K562 (cell line): ENCODE results near the gene CA5B. TPM values are rescaled to one million over a fixed set of nuclear protein-coding genes. Genes with fewer than 3 reads are reported as not detected.

Experiments used
- ATAC-seq: fragments of 200-7000 bp; cut with Tn5 transposase; 3 replicates; pipeline ENCODE4 v1.9.1; 2020; ENCODE audit warnings: moderate library complexity
- BruUV-seq: library from RNA; stranded (reverse); fragments of 400-500 nt; replicated peaks from 2 replicates; lab custom pipeline; 2021; lab: Mats Ljungman, UMichigan
- CTCF ChIA-PET: fragments of 300-600 bp; formaldehyde crosslinking; extraction: SDS; loops from one replicate; lab custom pipeline; 2021; ENCODE audit warnings: low intra/inter-chr PET ratio; lab: Yijun Ruan, JAX
- POLR2A ChIA-PET: fragments of 300-600, 350-650 bp; sonication (Branson Sonifier 250); formaldehyde crosslinking; extraction: SDS; loops from one replicate; lab custom pipeline; 2021; ENCODE audit warnings: antibody characterized with exemption, inconsistent platforms; lab: Yijun Ruan, JAX
- DNase-seq, 4 experiments: peaks; one replicate each; pipeline versions ENCODE4 v3.0.0 to v3.0.0-alpha.2; 2011 to 2018; ENCODE audit warnings: low spot score in 3 of 4, mixed read lengths in 3 of 4; ENCODE audit errors: extremely low read depth in 1 of 4
- FAIRE-seq: peaks from 2 replicates; lab custom pipeline; 2011; peaks lifted over from hg19 to GRCh38; lab: Jason Lieb, UNC
- H2AFZ ChIP-seq: 2 replicates; pipeline ENCODE4 v1.6.0; 2011; ENCODE audit warnings: low read depth, low read length, control low read depth, inconsistent platforms
- H3K27ac ChIP-seq: fragments of 200-600 bp; 3 replicates; pipeline ENCODE4 v1.8.0; 2011; ENCODE audit warnings: low read depth, mild to moderate bottlenecking, control low read depth, inconsistent platforms, low read length, moderate library complexity, mixed read lengths; ENCODE audit errors: extremely low read depth
- H3K27me3 ChIP-seq, 2 experiments: fragments of 300-600 bp in 1 of 2; 2 replicates in 1 of 2; 3 replicates in 1 of 2; pipeline versions ENCODE4 v1.6.0 to v1.8.0; 2011; ENCODE audit warnings: inconsistent platforms in 2 of 2, low read length in 2 of 2, mild to moderate bottlenecking in 1 of 2, mixed read lengths in 1 of 2, moderate library complexity in 1 of 2; ENCODE audit not compliant: control insufficient read depth in 2 of 2, insufficient read depth in 2 of 2
- H3K36me3 ChIP-seq: fragments of 300-600 bp; 3 replicates; pipeline ENCODE4 v1.8.0; 2011; ENCODE audit warnings: mild to moderate bottlenecking, low read length, inconsistent platforms; ENCODE audit not compliant: control insufficient read depth, insufficient read depth
- H3K4me1 ChIP-seq, 2 experiments: fragments of 200-600 bp in 1 of 2; replicated peaks in 1 of 2; 2 replicates in 1 of 2; 3 replicates in 1 of 2; pipeline versions ENCODE4 v1.5.1 to v1.8.0; 2011; ENCODE audit warnings: inconsistent platforms in 2 of 2, low read length in 2 of 2, mild to moderate bottlenecking in 1 of 2, mixed read lengths in 1 of 2, moderate library complexity in 1 of 2; ENCODE audit not compliant: control insufficient read depth in 2 of 2, insufficient read depth in 2 of 2
- H3K4me2 ChIP-seq: 2 replicates; pipeline ENCODE4 v1.6.1; 2011; ENCODE audit warnings: low read length, control low read depth, inconsistent platforms, mixed read lengths; ENCODE audit not compliant: insufficient read depth
- H3K4me3 ChIP-seq: fragments of 200-600 bp; sonication (generic), shearing (Covaris generic); 2 replicates; pipeline ENCODE4 v1.5.1; 2016; ENCODE audit warnings: control low read depth, inconsistent platforms
- H3K79me2 ChIP-seq: fragments of 200-600 bp; 3 replicates; pipeline ENCODE4 v1.8.0; 2011; ENCODE audit warnings: low read length, inconsistent platforms; ENCODE audit not compliant: control insufficient read depth, insufficient read depth
- H3K9ac ChIP-seq, 2 experiments: 2 replicates each; pipeline versions ENCODE4 v1.6.0 to v1.6.1; 2011; ENCODE audit warnings: low read depth in 2 of 2, low read length in 2 of 2, control low read depth in 1 of 2, inconsistent platforms in 1 of 2, mild to moderate bottlenecking in 1 of 2, mixed read lengths in 1 of 2; ENCODE audit not compliant: insufficient read depth in 1 of 2
- H3K9me1 ChIP-seq: one replicate; pipeline ENCODE4 v1.6.0; 2011; ENCODE audit warnings: inconsistent platforms, mild to moderate bottlenecking, low read length, moderate library complexity; ENCODE audit not compliant: control insufficient read depth, insufficient read depth
- H3K9me3 ChIP-seq: replicated peaks from 2 replicates; pipeline ENCODE4 v1.5.1; 2011; ENCODE audit warnings: low read depth, low read length, inconsistent platforms; ENCODE audit not compliant: control insufficient read depth, insufficient read depth
- H4K20me1 ChIP-seq: replicated peaks from 2 replicates; pipeline ENCODE4 v1.6.1; 2011; ENCODE audit warnings: low read length, inconsistent platforms, mixed read lengths; ENCODE audit not compliant: control insufficient read depth, insufficient read depth
- CTCF ChIP-seq, 3 experiments: IDR thresholded peaks in 2 of 3; conservative IDR thresholded peaks in 1 of 3; 2 replicates each; pipeline ENCODE4 v1.5.1; 2011 to 2012; ENCODE audit warnings: low read length in 3 of 3, mild to moderate bottlenecking in 3 of 3, control low read depth in 2 of 3, improper control_type of control experiment in 1 of 3, inconsistent platforms in 1 of 3, low read depth in 1 of 3, mixed read lengths in 1 of 3, moderate library complexity in 1 of 3; ENCODE audit not compliant: insufficient read depth in 2 of 3
- CTCFL ChIP-seq: IDR thresholded peaks from 2 replicates; pipeline ENCODE4 v1.6.1; 2011; ENCODE audit warnings: borderline replicate concordance, low read depth, mild to moderate bottlenecking, moderate library complexity, low read length; ENCODE audit not compliant: insufficient read depth, poor library complexity, severe bottlenecking
- FOXJ2 ChIP-seq: fragments of 200-800 bp; sonication (Bioruptor generic); IDR thresholded peaks from 2 replicates; pipeline ENCODE4 v1.6.1; 2016; ENCODE audit warnings: missing genetic modification characterization, missing compliant biosample characterization
- IFI16 ChIP-seq: fragments of 250-450 bp; sonication (Bioruptor Pico); IDR thresholded peaks from 2 replicates; pipeline ENCODE4 v2.1.2; 2022; ENCODE audit warnings: mild to moderate bottlenecking, inconsistent platforms
- IRF1 ChIP-seq: sonication (generic); formaldehyde crosslinking; IDR thresholded peaks from 2 replicates; pipeline ENCODE4 v1.8.0; 2022; ENCODE audit warnings: missing genetic modification reagents, mild to moderate bottlenecking, borderline replicate concordance
- USF2 ChIP-seq: sonication (generic); formaldehyde crosslinking; IDR thresholded peaks from 2 replicates; pipeline ENCODE4 v1.5.0; 2020; ENCODE audit warnings: missing genetic modification reagents
- ZNF436 ChIP-seq: fragments of 250-450, 450-650 bp; sonication (Bioruptor Pico); formaldehyde crosslinking; IDR thresholded peaks from 2 replicates; pipeline ENCODE4 v1.7.0; 2020; ENCODE audit warnings: mild to moderate bottlenecking
- ZNF511 ChIP-seq: sonication (generic); formaldehyde crosslinking; IDR thresholded peaks from 2 replicates; pipeline ENCODE4 v1.8.0; 2022; ENCODE audit warnings: mild to moderate bottlenecking, missing genetic modification reagents
- WGBS: fragments of 100-300 bp; shearing (Covaris generic); methylation state at CpG from one replicate; pipeline ENCODE4 v1.1.6; 2016; ENCODE audit warnings: low coverage, mixed read lengths; ENCODE audit not compliant: insufficient coverage; ENCODE audit errors: missing lambda C conversion rate; 5-methylcytosine and 5-hydroxymethylcytosine counted together
- in situ Hi-C: fragments of 300-500 bp; cut with MboI; formaldehyde crosslinking; loops from 4 replicates; pipeline ENCODE4 v1.15.0; 2018; ENCODE audit warnings: inconsistent platforms, mixed read lengths
- intact Hi-C: fragments of 100-400 bp; cut with micrococcal nuclease; formaldehyde crosslinking; loops from 2 replicates; pipeline ENCODE4 v1.14.2; 2022
- polyA plus RNA-seq, 8 experiments: library from polyadenylated mRNA; depleted of rRNA in 4 of 8; stranded (reverse) in 5 of 8; unstranded in 3 of 8; fragments of >200 nt; fragmentation: Nextera tagmentation in 2 of 8; fragmentation: Illumina TruSeq in 1 of 8; extraction: Ambion mirVana in 2 of 8; extraction: Trizol in 1 of 8; gene quantifications; 2 replicates each; pipeline versions ENCODE4 v1.2.1 to v1.2.3, GENCODE V29; 2011 to 2014; ENCODE audit warnings: inconsistent platforms in 1 of 8, missing spikeins in 1 of 8
- total RNA-seq, 7 experiments: library from RNA; depleted of rRNA in 6 of 7; stranded (reverse); fragments of >200 nt in 6 of 7; fragmentation: Illumina TruSeq in 2 of 7; extraction: Trizol in 2 of 7; gene quantifications; 2 replicates each; pipeline versions ENCODE4 v1.2.1 to v1.2.3, GENCODE V29; 2011 to 2021; ENCODE audit warnings: low replicate concordance in 1 of 7

The CA5B gene
- total and polyA plus RNA-seq, 9 of the 15 experiments (the other 6 are each of a cell fraction or from before 2014, with no cell fraction given) = 0.55 to 3.7 (median 2.6) TPM

- no peak for ATAC-seq
- H3K27ac ChIP-seq = no peak overlapping the region
- H3K9ac ChIP-seq = no peak overlapping the region
- H2AFZ ChIP-seq = no peak overlapping the region
- WGBS = 44% methylated on average over 1 of the region's 1 CpG
- no peaks in the 10 kb centered on the region for H3K79me2 ChIP-seq
- H3K36me3 ChIP-seq = peaks cover 40% of the 10 kb centered on the region
- intact Hi-C loops = no loop called here
- no peaks in the 10 kb centered on the region for H3K4me1 ChIP-seq
- POLR2A ChIA-PET = interaction anchor here (0.9 to 1.1 kb wide), 2 partner anchors 27 to 30 kb away, joined by 3 to 5 read pairs; no protein-coding TSS in a partner anchor
- FAIRE-seq = no peak
- no peak overlapping the region for H3K4me2 ChIP-seq
- no peaks in the 10 kb centered on the region for H4K20me1 ChIP-seq
- no peak overlapping the region for H3K4me3 ChIP-seq
- TF ChIP-seq FOXJ2 (tag) (no peak), CTCF (IDR thresholded peaks at IDR 0.05 in 2 of 3, conservative IDR thresholded peaks at IDR 0.05 in 1 of 3; ENCODE audit: insufficient read depth in 2 of 3, low read depth in 1 of 3, low read length in 3 of 3) (0 out of 6 replicates have a peak, but pooled peaks of 1 of the 3 experiments have one; percentile 5)
- in situ Hi-C loops = no loop called here
- CTCF ChIA-PET = no interaction called here
- H3K9me3 ChIP-seq = no peaks in the 10 kb centered on the region
- BruUV-seq = no TSS peak
- no peak for DNase-seq
- H3K27me3 ChIP-seq = no peaks in the 10 kb centered on the region
- no peaks in the 10 kb centered on the region for H3K9me1 ChIP-seq
Measured at GRCh38 chrX:15816438-15816809, 78.4 kb downstream of the CA5B start.

GRCh38 chrX:15816886-15817285, 78.8 kb downstream of the CA5B start:
- no peak overlapping the region for H3K27ac ChIP-seq
- no peak for TF ChIP-seq IFI16 (CRISPR knock-in tag)
- TF ChIP-seq USF2 (CRISPR knock-in tag) = no peak
- TF ChIP-seq CTCFL = no peak
- TF ChIP-seq ZNF511 (CRISPR knock-in tag) = no peak
- TF ChIP-seq ZNF436 = no peak
- TF ChIP-seq IRF1 (CRISPR knock-in tag) = no peak

More at GRCh38 chrX:15816886-15817285, 78.8 kb downstream of the CA5B start:
- no TSS peak for BruUV-seq
- no peak for ATAC-seq
- H3K9me1 ChIP-seq = no peaks in the 10 kb centered on the region
- CTCF ChIA-PET = no interaction called here
- H3K4me1 ChIP-seq = no peaks in the 10 kb centered on the region
- FAIRE-seq = no peak
- H3K4me3 ChIP-seq = no peak overlapping the region
- H3K9me3 ChIP-seq = no peaks in the 10 kb centered on the region
- POLR2A ChIA-PET = no interaction called here
- no peak overlapping the region for H3K9ac ChIP-seq
- 61% methylated on average over 3 of the region's 4 CpGs for WGBS
- H2AFZ ChIP-seq = no peak overlapping the region
- DNase-seq = no peak
- no peaks in the 10 kb centered on the region for H3K27me3 ChIP-seq
- no peaks in the 10 kb centered on the region for H4K20me1 ChIP-seq
- no peak overlapping the region for H3K4me2 ChIP-seq
- intact Hi-C loops = no loop called here
- H3K79me2 ChIP-seq = no peaks in the 10 kb centered on the region
- in situ Hi-C loops = no loop called here
- H3K36me3 ChIP-seq = peaks cover 40% of the 10 kb centered on the region
